HG03097 (cell line): ENCODE measurements around the gene DNAJA1.
"Not testable (repeated sequence)": the region's sequence is repeated elsewhere in the genome, so short reads cannot be mapped to it uniquely, and the experiment has no call there.

Experiments used
- ATAC-seq: cut with Tn5 transposase; IDR thresholded peaks from one replicate; pipeline ENCODE4 v1.9.1; 2021; ENCODE audit not compliant: unreplicated experiment, low FRiP score

DNAJA1 gene

GRCh38 chr9:33080534-33080933 is 55.5 kb downstream of the DNAJA1 start:
- ATAC-seq = no peak

DNA sequence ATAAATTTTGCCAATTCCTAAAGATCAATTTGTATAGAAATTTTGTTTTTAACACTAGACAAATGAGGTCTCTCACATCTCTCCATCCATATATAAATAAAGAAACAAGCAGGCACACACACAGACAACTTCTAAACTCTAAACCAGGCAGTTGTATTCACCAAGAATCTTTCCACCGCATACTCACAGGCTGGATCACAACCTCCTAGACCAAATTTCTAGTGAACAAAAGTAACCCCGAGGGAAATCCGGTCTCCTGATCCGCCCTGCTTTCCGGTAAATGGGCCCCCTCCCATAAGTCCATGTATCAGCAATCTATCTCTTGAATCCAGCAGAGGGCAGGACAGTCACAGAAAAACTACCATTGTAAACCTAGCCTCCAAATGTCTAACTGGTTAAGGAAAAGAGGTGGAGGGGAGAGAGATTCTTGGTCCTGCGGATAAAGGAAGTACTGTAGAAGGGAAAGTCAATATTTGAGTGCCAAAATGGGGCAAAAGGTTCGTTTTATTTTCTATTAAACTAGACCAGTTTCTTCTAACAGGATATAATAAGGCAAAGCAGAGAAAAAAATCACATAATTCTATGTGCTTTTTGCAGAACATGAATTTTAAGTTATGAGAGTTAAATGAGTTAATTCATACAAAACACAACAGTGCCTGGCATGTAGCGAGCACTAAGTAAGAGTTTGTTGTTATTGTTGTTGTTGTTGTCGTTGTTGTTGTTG is 56.2 kb downstream of the DNAJA1 start:
- ATAC-seq = peak; percentile 39

DNA sequence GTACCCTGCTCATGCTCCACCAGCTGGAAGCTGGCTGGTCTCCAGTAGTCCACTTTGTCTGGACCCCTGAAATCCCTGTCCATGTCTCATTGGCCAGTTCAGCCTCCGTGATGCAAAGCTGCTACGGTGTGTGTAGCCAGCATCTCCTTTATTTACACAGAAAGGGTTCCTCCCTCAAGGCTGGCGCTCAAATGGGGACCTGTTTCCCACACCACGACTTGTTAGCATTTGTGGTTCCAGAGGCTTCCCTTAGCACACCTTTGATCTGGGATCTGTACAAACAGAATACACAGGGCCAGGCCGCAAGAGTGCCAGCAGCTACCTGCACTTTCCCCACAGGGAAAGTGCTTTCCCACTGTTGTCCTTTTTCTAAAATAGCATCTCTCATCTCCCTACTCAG is 57.1 kb downstream of the DNAJA1 start:
- no peak for ATAC-seq

DNA sequence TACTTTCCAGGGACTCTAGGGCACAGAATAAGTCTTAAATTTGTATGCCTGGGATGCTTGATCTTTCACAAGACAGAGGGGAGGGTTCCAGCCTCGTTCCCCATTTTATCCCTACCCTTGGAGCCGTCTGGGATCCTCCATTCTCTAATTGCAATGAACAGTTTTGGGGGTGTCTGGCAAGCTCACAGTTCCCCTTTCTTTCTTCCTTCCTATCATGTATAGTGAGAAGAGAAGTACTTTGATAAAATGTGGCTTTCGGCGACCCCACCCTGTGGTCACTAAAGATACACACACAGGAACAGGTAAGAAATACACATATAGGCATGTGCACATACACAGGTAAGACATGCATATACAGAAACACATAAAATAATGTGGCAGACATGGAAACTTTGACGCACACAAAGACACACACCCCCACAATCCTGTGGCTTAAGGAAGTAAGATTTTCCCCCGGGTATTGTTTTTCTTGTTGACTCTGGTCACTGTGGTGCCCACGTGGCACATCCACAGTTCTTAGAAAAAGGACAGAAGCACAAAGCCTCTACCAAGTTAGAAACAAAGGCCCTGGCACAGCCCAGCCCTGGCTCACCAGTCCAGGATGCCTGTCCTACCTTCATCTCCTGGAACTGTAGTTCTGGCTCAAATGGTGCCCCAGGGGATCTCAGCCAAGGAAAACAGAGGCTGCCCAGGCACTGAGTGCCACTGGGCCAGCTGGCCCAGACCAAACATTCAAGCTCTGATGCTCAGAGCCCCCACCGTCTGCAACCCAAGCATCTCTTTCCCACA is 57.7 kb downstream of the DNAJA1 start:
- ATAC-seq = no peak

GRCh38 chr9:33085672-33086071 is 60.6 kb downstream of the DNAJA1 start:
- ATAC-seq = not testable (repeated sequence)
